GM15510 (cell line): Measurements from ENCODE around the gene BSN.
A peak's percentile ranks its signal among the peaks of the same experiment; 100 is the strongest.

Experiments used
- POLR2A ChIP-seq: IDR thresholded peaks from 3 replicates; pipeline ENCODE4 v1.6.1; 2011; ENCODE audit warnings: borderline replicate concordance; ENCODE audit not compliant: insufficient read length; ENCODE audit errors: extremely low read depth

BSN gene

DNA sequence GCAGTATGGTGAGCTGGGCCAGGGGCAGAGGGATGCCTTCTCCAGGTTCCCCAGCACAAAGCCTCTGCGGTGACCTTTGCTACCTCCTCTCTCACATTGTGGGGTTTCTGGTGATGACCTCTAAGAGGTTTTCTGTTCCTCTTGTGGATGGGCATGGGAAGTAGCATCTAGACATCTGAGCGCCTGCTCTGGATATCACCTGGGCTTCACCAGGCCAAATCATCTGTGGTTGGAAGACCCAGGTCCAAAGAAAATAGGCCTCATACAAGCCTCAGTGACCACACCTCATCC is 126.9 kb downstream of the BSN start:
- no peak for TF ChIP-seq POLR2A

- no peak for TF ChIP-seq POLR2A
Measured at GRCh38 chr3:49681543-49681942, 127.3 kb downstream of the BSN start.

DNA sequence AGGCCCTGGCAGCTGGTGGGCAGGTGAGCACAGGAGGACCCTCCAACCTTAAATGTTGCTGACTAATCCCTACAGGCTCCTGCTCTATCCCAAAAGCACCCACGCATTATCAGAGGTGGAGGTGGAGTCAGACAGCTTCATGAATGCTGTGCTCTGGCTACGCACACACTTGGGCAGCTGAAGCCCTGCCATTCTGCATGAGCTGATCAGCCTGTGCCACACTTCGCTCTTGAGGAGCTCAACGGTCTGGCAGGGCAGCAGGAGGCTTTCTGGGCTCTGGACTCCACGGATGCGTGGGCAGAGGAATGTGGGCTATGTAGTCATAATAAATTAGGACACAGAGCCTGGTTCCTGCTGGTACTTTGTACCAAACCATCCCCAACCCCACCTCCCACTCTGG is 128.9 kb downstream of the BSN start:
- no peak for TF ChIP-seq POLR2A

DNA sequence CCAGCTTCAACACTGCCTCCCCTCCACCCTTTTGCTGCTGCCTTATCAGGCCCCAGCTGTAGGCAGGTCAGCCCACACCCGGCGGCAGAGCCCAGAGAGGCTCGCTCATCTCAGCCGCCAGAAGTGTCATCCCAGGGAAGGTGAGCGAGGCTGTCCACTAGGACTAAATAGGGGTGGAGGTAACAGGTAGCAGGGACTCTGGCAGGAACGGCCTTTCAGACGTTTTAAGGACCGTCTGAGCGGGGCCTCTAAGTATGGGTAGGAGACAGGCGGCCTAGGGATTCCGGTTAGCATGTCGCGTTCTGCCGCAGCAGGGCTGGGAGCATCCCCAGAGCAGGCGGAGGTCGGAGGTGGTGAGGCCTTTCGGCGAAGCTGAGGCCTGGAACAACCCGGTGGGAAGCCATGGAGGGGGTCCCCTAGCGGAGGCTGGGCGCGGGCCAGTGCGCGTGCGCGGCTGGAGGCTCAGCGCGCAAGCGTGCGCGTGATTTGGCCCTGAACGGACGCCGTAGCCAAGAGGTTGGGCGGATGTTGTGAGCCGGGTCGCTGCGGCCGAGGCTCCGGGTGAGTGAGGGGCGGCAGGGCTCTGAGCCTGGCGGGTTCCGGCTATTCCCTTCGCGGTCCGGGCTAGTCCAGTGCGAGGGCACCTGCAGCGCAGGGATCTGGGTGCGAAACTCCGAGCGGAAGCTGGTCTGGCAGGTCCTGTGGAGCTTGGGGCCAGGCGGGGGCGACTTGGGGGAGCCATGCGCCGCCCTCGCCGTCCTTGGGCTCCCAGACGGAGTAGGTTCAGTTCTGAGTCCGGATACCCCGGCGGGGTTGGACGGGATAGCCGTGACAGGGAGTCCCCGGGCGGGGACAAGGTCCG is 135.0 kb downstream of the BSN start, which contains the start of the genes MST1 and RNF123:
Gene MST1 (minus strand): TSS at position 429 of the 862 bp plus-strand sequence. CDS start 783 bp downstream, outside the sequence.
Gene RNF123 (plus strand): TSS at position 512 of the 862 bp plus-strand sequence. CDS start 1,609 bp downstream, outside the sequence.
- TF ChIP-seq POLR2A = peak; percentile 83

DNA sequence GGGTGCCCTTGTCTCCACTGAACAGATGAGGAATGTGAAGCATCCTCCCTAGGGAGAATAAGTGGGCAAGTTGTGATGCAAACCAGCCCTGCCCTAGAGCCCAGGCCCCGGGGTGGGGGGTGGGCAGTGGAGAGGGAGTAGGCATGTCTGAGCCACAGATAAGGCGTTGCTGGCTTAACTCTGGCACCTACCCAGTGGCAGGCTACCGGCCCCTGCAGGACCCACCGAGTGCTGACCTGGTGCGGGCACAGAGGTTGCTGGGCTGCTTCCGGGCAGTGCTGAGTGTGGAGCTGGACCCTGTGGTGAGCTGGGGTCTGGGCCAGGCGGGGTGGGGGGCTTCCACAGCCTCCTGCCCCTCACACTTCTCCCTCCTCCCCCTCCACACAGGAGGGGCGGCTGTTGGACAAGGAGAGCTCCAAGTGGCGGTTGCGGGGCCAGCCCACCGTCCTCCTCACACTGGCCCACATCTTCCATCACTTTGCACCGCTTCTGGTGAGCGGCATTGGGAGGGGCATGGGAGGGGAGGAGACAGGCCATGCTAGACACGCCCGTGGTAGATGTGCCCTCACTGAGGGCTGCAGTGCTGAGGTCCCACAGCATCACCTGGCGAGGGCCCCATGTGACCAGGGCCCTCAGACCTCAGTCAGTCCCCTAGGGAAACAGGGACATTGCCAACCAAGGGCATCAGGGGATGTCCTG is 145.2 kb downstream of the BSN start:
- no peak for TF ChIP-seq POLR2A

DNA sequence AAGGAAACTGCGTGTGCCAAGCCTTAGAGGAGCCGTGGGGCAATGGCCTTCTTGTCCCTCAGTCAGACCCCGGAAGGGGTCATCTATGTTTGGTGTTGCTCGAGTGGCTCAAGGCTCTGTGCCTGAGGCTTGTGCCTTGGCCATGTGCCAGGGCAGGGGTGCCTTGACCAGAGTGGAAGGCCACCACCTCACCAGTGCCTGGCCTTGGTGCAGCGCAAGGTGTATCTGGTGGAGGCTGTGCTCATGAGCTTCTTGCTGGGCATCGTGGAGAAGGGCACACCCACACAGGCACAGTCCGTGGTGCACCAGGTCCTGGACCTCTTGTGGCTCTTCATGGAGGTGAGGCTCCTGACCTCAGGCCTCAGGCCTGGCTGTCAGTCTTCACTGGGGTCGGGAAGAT is 145.7 kb downstream of the BSN start:
- no peak for TF ChIP-seq POLR2A

- no peak for TF ChIP-seq POLR2A
Measured at GRCh38 chr3:49700453-49701128, 146.3 kb downstream of the BSN start.

DNA sequence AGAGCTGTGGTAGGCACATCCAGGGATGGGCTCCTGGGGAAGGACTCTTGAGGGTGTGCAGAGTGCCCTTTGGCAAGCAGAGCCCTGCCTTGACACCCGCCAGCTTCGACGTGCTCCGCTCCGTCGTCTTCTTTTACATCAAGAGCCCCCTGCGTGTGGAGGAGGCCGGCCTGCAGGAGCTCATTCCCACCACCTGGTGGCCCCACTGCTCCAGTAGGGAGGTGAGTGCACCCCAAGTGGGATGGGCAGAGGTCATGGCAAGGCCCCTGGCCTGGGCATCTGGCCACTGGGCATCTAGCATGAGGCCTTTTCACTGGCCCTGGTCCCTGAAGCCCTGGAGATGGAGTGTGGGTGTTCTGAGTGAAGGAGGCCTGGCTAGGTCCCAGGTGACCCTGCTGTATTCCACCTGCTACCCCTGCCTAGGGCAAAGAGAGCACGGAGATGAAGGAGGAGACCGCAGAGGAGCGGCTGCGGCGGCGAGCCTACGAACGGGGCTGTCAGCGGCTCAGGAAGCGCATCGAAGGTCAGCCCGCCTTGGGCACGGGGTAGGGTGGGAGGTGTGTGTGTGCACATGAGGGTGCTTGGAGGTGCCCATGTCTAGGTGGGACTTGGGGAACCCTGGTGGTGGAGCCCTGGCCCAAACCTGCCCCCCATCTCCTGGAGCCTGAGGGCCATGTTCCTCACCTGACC is 147.3 kb downstream of the BSN start:
- no peak for TF ChIP-seq POLR2A

GRCh38 chr3:49702672-49703071 is 148.4 kb downstream of the BSN start:
- no peak for TF ChIP-seq POLR2A

- no peak for TF ChIP-seq POLR2A
Measured at GRCh38 chr3:49703443-49703927, 149.2 kb downstream of the BSN start.

DNA sequence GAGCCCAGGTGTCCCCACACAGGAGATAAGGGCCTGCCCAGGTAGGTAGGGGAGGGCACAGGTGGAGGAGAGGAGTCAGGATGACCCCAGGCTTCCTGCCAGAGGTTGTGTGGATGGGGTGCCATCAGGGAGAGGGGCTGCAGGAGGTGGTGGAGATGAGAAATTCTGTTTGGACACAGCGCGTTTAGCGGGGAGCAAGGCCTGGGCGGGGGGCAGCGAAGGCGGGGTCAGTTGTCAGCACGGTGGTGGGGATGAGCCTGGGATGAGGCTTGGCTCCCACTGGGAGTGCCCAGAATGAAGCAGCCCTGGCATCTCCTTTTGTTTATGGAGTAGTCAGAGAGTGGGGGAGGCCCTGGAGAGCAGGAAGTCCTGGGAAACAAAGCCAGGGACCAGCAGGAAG is 149.7 kb downstream of the BSN start:
- no peak for TF ChIP-seq POLR2A

- TF ChIP-seq POLR2A = no peak
Measured at GRCh38 chr3:49704629-49705028, 150.4 kb downstream of the BSN start.

GRCh38 chr3:49705390-49705960 is 151.2 kb downstream of the BSN start:
- no peak for TF ChIP-seq POLR2A

DNA sequence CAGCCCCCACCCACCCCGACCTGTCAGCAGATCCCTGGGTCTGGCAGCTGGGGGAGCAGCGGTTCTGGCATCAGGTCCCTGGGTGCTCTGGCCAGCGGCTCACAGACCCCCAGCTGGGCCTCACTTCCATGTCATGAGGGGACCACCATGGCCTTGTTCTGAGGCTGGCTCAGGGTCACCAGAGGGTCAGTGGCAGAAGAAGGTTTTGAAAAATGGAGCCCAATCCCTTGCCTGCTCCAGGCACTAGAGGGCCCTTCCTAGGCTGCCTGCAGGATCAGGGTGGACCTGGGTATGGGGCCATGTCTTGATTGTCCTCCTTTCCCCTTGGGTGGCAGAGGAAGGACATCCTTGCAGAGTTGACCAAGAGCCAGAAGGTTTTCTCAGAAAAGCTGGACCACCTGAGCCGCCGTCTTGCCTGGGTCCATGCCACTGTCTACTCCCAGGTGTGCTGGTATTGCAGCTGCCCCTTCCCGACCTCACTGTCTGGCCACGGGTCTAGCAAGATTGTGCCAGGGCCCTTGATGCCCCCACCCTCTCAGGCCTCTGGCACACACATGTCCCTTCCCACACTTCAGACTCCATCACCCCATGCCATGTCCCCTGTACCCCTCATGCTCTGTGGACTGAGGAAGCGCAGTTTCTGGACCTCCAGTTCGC is 152.3 kb downstream of the BSN start:
- TF ChIP-seq POLR2A = no peak

DNA sequence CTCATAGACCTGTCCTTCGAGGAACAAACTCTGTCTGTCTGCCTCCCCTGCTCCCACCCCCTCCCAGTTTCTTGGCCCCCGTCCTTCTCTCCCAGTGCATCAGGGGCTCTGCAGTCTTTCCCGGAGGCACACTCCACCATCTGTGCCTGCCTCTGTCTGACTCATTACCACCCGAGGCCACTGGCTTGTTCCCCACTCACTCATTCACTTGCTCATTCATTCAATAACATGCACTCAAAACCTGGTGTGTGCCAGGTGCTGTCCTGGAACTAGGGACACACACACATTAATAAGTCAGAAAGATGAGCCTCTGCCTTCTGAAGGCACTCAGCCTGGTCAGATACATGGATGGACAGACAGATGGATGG is 152.8 kb downstream of the BSN start:
- TF ChIP-seq POLR2A = no peak

DNA sequence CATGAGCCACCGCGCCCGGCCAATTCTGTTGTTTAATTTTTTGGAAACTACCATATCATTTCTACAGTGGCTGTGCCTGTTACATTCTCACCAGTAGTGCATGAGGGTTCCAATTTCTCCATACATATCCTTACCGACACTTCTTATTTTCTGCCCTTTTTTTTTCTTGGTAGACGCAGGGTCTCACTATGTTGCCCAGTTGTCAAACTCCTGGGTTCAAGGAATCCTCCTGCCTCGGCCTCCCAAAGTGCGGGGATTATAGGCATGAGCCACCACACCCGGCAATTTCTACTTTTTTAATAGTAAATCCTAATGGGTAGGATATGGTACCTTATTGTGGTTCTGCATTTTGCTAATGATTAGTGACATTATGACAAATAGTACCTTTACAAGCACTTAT is 155.6 kb downstream of the BSN start:
- TF ChIP-seq POLR2A = no peak
